ENCODE data around the gene NCOA1.
"Not testable (repeated sequence)": the region's sequence is repeated elsewhere in the genome, so short reads cannot be mapped to it uniquely, and the experiment has no call there.

The NCOA1 gene

GRCh38 chr2:24626131-24626530 is 135.1 kb downstream of the NCOA1 start:
- DNase-seq (ENCODE audit: low read depth in 2 of 2) = no peak

GRCh38 chr2:24628746-24629145 is 137.7 kb downstream of the NCOA1 start:
- DNase-seq (ENCODE audit: low read depth in 2 of 2) = no peak

- DNase-seq (ENCODE audit: low read depth in 2 of 2) = no peak
Measured at GRCh38 chr2:24632172-24632571, 141.1 kb downstream of the NCOA1 start.

- no peak for DNase-seq (ENCODE audit: low read depth in 2 of 2)
Measured at GRCh38 chr2:24635181-24635580, 144.1 kb downstream of the NCOA1 start.

GRCh38 chr2:24638568-24638967 is 147.5 kb downstream of the NCOA1 start:
- DNase-seq (ENCODE audit: low read depth in 2 of 2) = no peak

GRCh38 chr2:24642351-24642750 is 151.3 kb downstream of the NCOA1 start:
- DNase-seq (ENCODE audit: low read depth in 2 of 2) = no peak

GRCh38 chr2:24643051-24643450 is 152.0 kb downstream of the NCOA1 start:
- DNase-seq (ENCODE audit: low read depth in 2 of 2) = no peak

GRCh38 chr2:24644032-24644431 is 153.0 kb downstream of the NCOA1 start:
- no peak for DNase-seq (ENCODE audit: low read depth in 2 of 2)

- DNase-seq (ENCODE audit: low read depth in 2 of 2) = no peak
Measured at GRCh38 chr2:24650997-24651642, 160.1 kb downstream of the NCOA1 start.

- DNase-seq (ENCODE audit: low read depth in 2 of 2) = no peak
Measured at GRCh38 chr2:24651643-24652003, 160.6 kb downstream of the NCOA1 start.

GRCh38 chr2:24652265-24653182 is 161.5 kb downstream of the NCOA1 start:
- no peak for DNase-seq (ENCODE audit: low read depth in 2 of 2)

- no peak for DNase-seq (ENCODE audit: low read depth in 2 of 2)
Measured at GRCh38 chr2:24657818-24658217, 166.8 kb downstream of the NCOA1 start.

GRCh38 chr2:24658531-24659202 is 167.6 kb downstream of the NCOA1 start:
- no peak for DNase-seq (ENCODE audit: low read depth in 2 of 2)

GRCh38 chr2:24659862-24660261 is 168.8 kb downstream of the NCOA1 start:
- DNase-seq (ENCODE audit: low read depth in 2 of 2) = no peak

- no peak for DNase-seq (ENCODE audit: low read depth in 2 of 2)
Measured at GRCh38 chr2:24667542-24667941, 176.5 kb downstream of the NCOA1 start.

- DNase-seq (ENCODE audit: low read depth in 2 of 2) = no peak
Measured at GRCh38 chr2:24671230-24671629, 180.2 kb downstream of the NCOA1 start.

GRCh38 chr2:24672589-24672988 is 181.5 kb downstream of the NCOA1 start:
- DNase-seq (ENCODE audit: low read depth in 2 of 2) = no peak

- no peak for DNase-seq (ENCODE audit: low read depth in 2 of 2)
Measured at GRCh38 chr2:24675338-24675737, 184.3 kb downstream of the NCOA1 start.

- no peak for DNase-seq (ENCODE audit: low read depth in 2 of 2)
Measured at GRCh38 chr2:24676493-24676892, 185.4 kb downstream of the NCOA1 start.

GRCh38 chr2:24678066-24678465 is 187.0 kb downstream of the NCOA1 start:
- not testable (repeated sequence) for DNase-seq (ENCODE audit: low read depth in 2 of 2)

GRCh38 chr2:24680196-24680595 is 189.1 kb downstream of the NCOA1 start:
- DNase-seq (ENCODE audit: low read depth in 2 of 2) = no peak

GRCh38 chr2:24682304-24682703 is 191.2 kb downstream of the NCOA1 start:
- no peak for DNase-seq (ENCODE audit: low read depth in 2 of 2)

GRCh38 chr2:24683408-24683807 is 192.4 kb downstream of the NCOA1 start:
- DNase-seq (ENCODE audit: low read depth in 2 of 2) = no peak
